Upper lobe of left lung (tissue), 6 donors: ENCODE measurements around the gene FASTK. TPM values are rescaled to one million over a fixed set of nuclear protein-coding genes. Genes with fewer than 3 reads are reported as not detected.

Experiments
- ATAC-seq, 2 donors: fragments of 200-7000 bp; cut with Tn5 transposase; one replicate each; pipeline ENCODE4 v1.9.1; 2022; ENCODE audit warnings: mild to moderate bottlenecking in 2 of 2, moderate library complexity in 2 of 2; ENCODE audit not compliant: low FRiP score in 2 of 2
- DNase-seq, 2 donors: peaks; one replicate each; pipeline ENCODE4 v3.0.0-alpha.2; 2019 to 2020
- H3K27ac ChIP-seq, 4 donors: fragments of 200-600 bp; sonication (generic); one replicate each; pipeline ENCODE4 v1.5.1; 2016 to 2019
- H3K27me3 ChIP-seq, 4 donors: fragments of 200-600 bp; sonication (generic); one replicate each; pipeline ENCODE4 v1.5.1; 2017 to 2019
- H3K36me3 ChIP-seq, 4 donors: fragments of 200-600 bp; sonication (generic); one replicate each; pipeline ENCODE4 v1.5.1; 2016 to 2019
- H3K4me1 ChIP-seq, 4 donors: fragments of 200-600 bp; sonication (generic); one replicate each; pipeline ENCODE4 v1.5.1; 2018 to 2019
- H3K4me3 ChIP-seq, 4 donors: fragments of 200-600 bp; sonication (generic); one replicate each; pipeline ENCODE4 v1.5.1; 2017 to 2019; ENCODE audit warnings: mild to moderate bottlenecking in 2 of 4, moderate library complexity in 1 of 4
- H3K9me3 ChIP-seq, 4 donors: fragments of 200-600 bp; sonication (generic); one replicate each; pipeline ENCODE4 v1.5.1; 2018 to 2019
- EP300 ChIP-seq, 4 donors: sonication (generic); formaldehyde crosslinking; IDR thresholded peaks; one replicate each; pipeline ENCODE4 v1.5.1; 2017; ENCODE audit warnings: antibody characterized with exemption in 4 of 4, control low read depth in 2 of 4
- POLR2A ChIP-seq, 4 donors: fragments of 450-650 bp; IDR thresholded peaks; one replicate each; pipeline ENCODE4 v1.5.1; 2016 to 2017; ENCODE audit warnings: antibody characterized with exemption in 4 of 4, mild to moderate bottlenecking in 2 of 4
- POLR2AphosphoS5 ChIP-seq, 2 donors: sonication (generic); formaldehyde crosslinking; IDR thresholded peaks; one replicate each; pipeline ENCODE4 v1.5.1; 2017; ENCODE audit warnings: antibody characterized with exemption in 2 of 2
- WGBS, 2 donors: methylation state at CpG; one replicate each; pipeline ENCODE4 v1.1.5; 2017 to 2018; 5-methylcytosine and 5-hydroxymethylcytosine counted together
- total RNA-seq, 6 donors: library from RNA; depleted of rRNA in 4 of 6; stranded (reverse); fragments of >200 nt in 4 of 6; gene quantifications; one replicate each; pipeline versions ENCODE4 v1.1.0 to v1.2.1, GENCODE V29; 2016 to 2021
- TF ChIP-seq, protein P1 (sequence below), 6 experiments: fragments of 450-650 bp in 4 of 6; fragments of 200-600 bp in 2 of 6; sonication (generic) in 2 of 6; IDR thresholded peaks; one replicate each; pipeline ENCODE4 v1.5.1; 2016 to 2019; ENCODE audit warnings: antibody characterized with exemption in 6 of 6
- donor health status: DM: no; HTN: no; CAD: no; lungs with moderate emphysema.
- donor health status: DM: no; HTN: yes; CAD: no; lungs with severe emphysema.

Gene FASTK
- total RNA-seq, 6 donors from 2014 or later = 54.3 to 136 (median 78.0) TPM

DNA sequence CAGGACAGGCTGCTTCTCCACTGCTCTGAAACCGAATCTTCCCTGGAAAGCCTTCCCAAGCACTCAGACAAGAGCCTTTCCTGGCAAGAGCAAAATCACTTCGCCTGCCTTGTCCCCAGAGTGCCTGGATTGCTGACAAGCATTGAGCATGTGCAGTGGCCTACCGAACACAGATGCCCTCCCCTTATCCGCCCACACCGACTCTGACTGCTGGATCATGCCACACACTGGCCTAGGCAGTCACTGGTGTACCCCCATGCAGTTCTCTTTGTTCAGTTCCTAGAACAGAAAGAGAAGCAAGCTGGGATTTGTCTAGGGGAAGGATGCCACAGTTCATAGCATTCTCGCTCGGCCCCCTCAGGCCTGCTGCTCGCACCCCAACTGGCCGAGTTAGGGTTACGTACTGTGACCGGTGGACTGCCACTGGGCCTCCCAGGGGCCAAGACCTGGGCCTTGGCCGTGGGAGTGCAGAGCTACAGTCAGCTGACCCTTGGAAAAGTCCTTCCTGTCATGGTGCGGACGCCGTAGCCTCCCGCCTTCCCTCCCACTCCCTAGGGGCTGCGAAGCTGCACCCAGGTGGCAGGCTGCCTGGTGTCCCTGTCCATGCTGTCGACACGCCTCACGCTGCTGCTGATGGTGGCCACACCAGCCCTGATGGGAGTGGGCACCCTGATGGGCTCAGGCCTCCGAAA lies 45.4 kb downstream of the FASTK start:
- ATAC-seq (no peak), DNase-seq (peak in 1 of 2 donors; percentile 56)
- H3K36me3 ChIP-seq = peaks cover 0 to 48% (median 34%) of the 10 kb centered on the region in 4 donors
- H3K4me3 ChIP-seq = no peak overlapping the region
- H3K27ac ChIP-seq = no peak overlapping the region
- H3K4me1 ChIP-seq = peaks cover 13 to 21% (median 15%) of the 10 kb centered on the region in 4 donors
- WGBS, 2 donors = 88 to 90% methylated on average over 20 to 21 of the region's 21 CpGs
- no peaks in the 10 kb centered on the region for H3K27me3 ChIP-seq
- no peaks in the 10 kb centered on the region for H3K9me3 ChIP-seq
- TF ChIP-seq EP300 (IDR thresholded peaks at IDR 0.05) = no peak
- TF ChIP-seq POLR2A (IDR thresholded peaks at IDR 0.05) = no peak
- TF ChIP-seq POLR2AphosphoS5 (IDR thresholded peaks at IDR 0.05) = no peak
- TF ChIP-seq, protein P1, sequence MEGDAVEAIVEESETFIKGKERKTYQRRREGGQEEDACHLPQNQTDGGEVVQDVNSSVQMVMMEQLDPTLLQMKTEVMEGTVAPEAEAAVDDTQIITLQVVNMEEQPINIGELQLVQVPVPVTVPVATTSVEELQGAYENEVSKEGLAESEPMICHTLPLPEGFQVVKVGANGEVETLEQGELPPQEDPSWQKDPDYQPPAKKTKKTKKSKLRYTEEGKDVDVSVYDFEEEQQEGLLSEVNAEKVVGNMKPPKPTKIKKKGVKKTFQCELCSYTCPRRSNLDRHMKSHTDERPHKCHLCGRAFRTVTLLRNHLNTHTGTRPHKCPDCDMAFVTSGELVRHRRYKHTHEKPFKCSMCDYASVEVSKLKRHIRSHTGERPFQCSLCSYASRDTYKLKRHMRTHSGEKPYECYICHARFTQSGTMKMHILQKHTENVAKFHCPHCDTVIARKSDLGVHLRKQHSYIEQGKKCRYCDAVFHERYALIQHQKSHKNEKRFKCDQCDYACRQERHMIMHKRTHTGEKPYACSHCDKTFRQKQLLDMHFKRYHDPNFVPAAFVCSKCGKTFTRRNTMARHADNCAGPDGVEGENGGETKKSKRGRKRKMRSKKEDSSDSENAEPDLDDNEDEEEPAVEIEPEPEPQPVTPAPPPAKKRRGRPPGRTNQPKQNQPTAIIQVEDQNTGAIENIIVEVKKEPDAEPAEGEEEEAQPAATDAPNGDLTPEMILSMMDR (IDR thresholded peaks at IDR 0.05) = no peak

DNA sequence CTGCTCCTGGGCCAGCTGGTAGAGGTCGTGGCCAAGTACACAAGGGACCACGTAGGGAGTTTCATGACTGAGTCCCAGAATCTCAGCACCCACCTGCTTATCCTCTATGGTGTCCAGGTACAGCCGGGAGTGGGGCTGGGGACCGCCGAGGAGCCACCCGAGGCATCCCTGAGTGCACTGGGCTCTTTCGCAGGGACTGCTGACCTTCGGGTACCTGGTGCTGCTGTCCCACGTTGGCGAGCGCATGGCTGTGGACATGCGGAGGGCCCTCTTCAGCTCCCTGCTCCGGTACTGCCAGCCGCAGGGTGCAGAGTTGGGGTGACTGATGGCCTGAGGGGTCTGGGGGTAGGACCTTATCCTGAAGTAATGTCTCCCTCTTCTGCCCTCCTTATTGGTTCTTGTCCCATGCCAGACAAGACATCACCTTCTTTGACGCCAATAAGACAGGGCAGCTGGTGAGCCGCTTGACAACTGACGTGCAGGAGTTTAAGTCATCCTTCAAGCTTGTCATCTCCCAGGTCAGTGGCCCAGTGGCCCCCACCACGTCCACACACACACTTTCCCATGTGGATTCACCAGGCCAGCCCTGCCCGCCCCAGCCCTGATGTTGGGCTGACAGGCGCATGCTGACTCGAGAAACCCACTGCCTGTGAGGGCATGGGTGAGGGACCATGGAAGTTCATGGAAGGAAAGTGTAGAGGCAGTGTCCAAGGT lies 46.1 kb downstream of the FASTK start:
- Histone ChIP-seq H3K36me3 (peaks cover 0 to 48% (median 34%) of the 10 kb centered on the region in 4 donors), H3K27ac (no peak overlapping the region), H3K4me1 (peaks cover 9 to 22% (median 12%) of the 10 kb centered on the region in 4 donors), H3K27me3 (no peaks in the 10 kb centered on the region), H3K9me3 (no peaks in the 10 kb centered on the region), H3K4me3 (no peak overlapping the region)
- WGBS, 2 donors = 94 to 96% methylated on average over 11 to 20 of the region's 21 CpGs
- TF ChIP-seq, protein P1 (IDR thresholded peaks at IDR 0.05) = no peak
- TF ChIP-seq EP300 (IDR thresholded peaks at IDR 0.05) = no peak
- TF ChIP-seq POLR2A (IDR thresholded peaks at IDR 0.05) = no peak
- no peak for TF ChIP-seq POLR2AphosphoS5 (IDR thresholded peaks at IDR 0.05)
- DNase-seq (peak in 1 of 2 donors; percentile 60), ATAC-seq (no peak)

DNA sequence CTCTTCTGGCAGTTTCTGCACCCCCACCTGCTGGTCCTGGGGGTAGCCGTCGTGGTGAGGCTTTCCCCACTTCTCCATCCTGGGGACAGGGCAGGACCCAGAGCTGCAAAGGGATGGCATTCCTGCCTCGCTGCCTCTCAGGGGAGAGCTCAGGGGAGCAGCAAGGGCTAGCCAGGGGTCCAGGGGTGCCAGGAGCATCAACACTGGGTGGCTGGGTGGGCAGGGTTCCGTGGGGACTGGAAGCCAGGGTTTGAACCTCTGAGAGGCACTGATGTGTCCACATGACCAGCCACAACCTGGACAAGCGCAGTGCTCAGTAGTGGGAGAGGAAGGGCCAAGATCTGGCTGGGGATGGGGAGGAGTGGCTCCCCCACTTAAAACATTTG lies 46.8 kb downstream of the FASTK start:
- Histone ChIP-seq H3K36me3 (peaks cover 0 to 48% (median 34%) of the 10 kb centered on the region in 4 donors), H3K27ac (no peak overlapping the region)
- 92 to 93% methylated on average over 2 to 5 of the region's 5 CpGs for WGBS, 2 donors

DNA sequence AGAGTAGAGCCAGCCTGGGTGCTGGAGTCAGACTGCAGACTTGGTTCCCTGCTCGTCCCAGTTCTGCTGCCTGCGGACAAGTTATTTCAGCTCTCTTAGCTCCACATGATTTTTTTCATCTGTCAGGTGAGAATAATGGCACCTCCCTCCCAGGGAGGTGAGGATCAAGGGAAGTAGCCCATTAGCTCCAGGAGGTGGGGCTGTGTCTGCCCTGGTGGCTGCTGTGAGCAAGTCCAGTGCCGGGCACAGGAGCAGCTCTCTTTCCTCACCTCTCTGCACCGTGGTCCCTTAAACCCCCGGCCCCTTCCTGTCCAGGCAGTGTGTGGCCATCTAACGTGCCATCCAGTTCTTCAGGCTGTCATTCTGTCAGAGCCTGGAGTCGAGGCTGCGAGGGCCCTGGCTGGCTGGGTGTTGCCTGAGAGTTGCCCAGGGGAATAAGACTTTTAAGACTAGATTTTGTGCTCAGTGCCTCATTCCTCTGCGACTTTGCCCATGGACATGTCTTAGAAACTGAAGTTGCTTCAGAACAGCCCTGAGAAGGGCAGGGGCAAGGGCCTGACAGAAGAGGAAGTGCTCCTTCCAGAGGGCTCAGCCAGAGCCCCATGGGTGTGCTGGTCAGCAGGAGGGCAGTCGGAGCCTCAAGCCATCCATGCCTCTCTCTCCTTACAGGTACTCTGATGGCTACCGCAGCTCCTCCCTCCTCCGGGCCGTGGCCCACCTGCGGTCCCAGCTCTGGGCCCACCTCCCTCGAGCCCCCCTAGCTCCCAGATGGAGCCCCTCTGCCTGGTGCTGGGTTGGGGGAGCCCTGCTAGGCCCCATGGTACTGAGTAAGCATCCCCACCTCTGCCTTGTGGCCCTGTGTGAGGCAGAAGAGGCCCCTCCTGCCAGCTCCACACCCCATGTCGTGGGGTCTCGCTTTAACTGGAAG lies 47.4 kb downstream of the FASTK start:
- H3K4me1 ChIP-seq = peaks cover 5 to 17% (median 8%) of the 10 kb centered on the region in 4 donors
- no peaks in the 10 kb centered on the region for H3K9me3 ChIP-seq
- DNase-seq = peak in 1 of 2 donors; percentile 63
- H3K4me3 ChIP-seq = no peak overlapping the region
- no peak for ATAC-seq
- H3K27ac ChIP-seq = no peak overlapping the region
- H3K36me3 ChIP-seq = peaks cover 0 to 48% (median 34%) of the 10 kb centered on the region in 4 donors
- 85 to 89% methylated on average over 14 to 17 of the region's 17 CpGs for WGBS, 2 donors
- no peaks in the 10 kb centered on the region for H3K27me3 ChIP-seq
- no peak for TF ChIP-seq EP300 (IDR thresholded peaks at IDR 0.05)
- TF ChIP-seq, protein P1 (IDR thresholded peaks at IDR 0.05) = no peak
- TF ChIP-seq POLR2AphosphoS5 (IDR thresholded peaks at IDR 0.05) = no peak
- TF ChIP-seq POLR2A (IDR thresholded peaks at IDR 0.05) = no peak

More for the DNA sequence above, 46.8 kb downstream of the FASTK start:
- no peak for TF ChIP-seq POLR2AphosphoS5 (IDR thresholded peaks at IDR 0.05)
- TF ChIP-seq, protein P1 (IDR thresholded peaks at IDR 0.05) = no peak
- TF ChIP-seq POLR2A (IDR thresholded peaks at IDR 0.05) = no peak
- TF ChIP-seq EP300 (IDR thresholded peaks at IDR 0.05) = no peak
- ATAC-seq = no peak
- Histone ChIP-seq H3K4me3 (no peak overlapping the region), H3K4me1 (peaks cover 9 to 22% (median 11%) of the 10 kb centered on the region in 4 donors), H3K27me3 (no peaks in the 10 kb centered on the region), H3K9me3 (no peaks in the 10 kb centered on the region)
- DNase-seq = no peak
